ENCODE data around the gene ACOX3. TPM values are rescaled to one million over a fixed set of nuclear protein-coding genes. Genes with fewer than 3 reads are reported as not detected.

Gene ACOX3
- polyA plus RNA-seq, 1 donor (not counting 4 experiments of a cell fraction or from before 2014, with no cell fraction given): 6.7 TPM

DNA sequence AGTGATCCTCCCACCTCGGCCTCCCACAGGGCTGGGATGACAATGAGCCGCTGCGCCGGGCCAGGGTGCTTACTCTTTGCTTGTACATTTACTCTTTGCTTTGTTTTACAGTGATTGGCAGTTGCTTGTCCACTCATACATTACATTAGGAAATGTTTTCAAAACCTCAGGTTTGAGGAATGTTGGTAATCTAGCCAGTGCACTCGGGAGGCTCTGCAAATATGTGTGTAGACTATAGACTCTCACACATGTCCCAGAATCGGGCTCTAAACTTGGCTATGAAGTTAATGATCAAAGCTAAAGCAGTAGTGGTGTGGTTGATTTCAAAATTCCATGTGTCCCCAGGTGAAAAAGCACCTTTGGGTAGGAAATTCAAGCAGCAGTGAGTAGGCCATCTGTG is 20.6 kb upstream of the ACOX3 start:
- DNase-seq (ENCODE audit: low read depth, low spot score) (no peak), FAIRE-seq (no peak)
- no peak overlapping the region for H3K9ac ChIP-seq (ENCODE audit: control insufficient read depth, extremely low read depth, insufficient read depth, low read length)
- no peaks in the 10 kb centered on the region for H3K4me1 ChIP-seq (ENCODE audit: control insufficient read depth, extremely low read depth, insufficient read depth, low read length)
- dilution Hi-C loops (cut with MboI; ENCODE audit: extremely low pct_ligation_motif_present, low sequenced_read_pairs): no loop called here
- no peaks in the 10 kb centered on the region for H3K79me2 ChIP-seq (ENCODE audit: control insufficient read depth, insufficient read depth, low read length)
- TF ChIP-seq CTCF (optimal IDR thresholded peaks at IDR 0.05 in 1 of 3, IDR thresholded peaks at IDR 0.05 in 1 of 3, conservative IDR thresholded peaks at IDR 0.05 in 1 of 3; ENCODE audit: extremely low read depth in 1 of 3, insufficient read depth in 2 of 3, low read length in 3 of 3): no peak
- no peak for TF ChIP-seq EZH2 (IDR thresholded peaks at IDR 0.05; ENCODE audit: low read length)
- no peak overlapping the region for H3K4me3 ChIP-seq (ENCODE audit: control insufficient read depth in 2 of 3, extremely low read depth in 1 of 3, insufficient read depth in 2 of 3, low read depth in 1 of 3, low read length in 3 of 3)
- no peaks in the 10 kb centered on the region for H4K20me1 ChIP-seq (ENCODE audit: control insufficient read depth, extremely low read depth, insufficient read depth, low read length)
- H3K36me3 ChIP-seq (ENCODE audit: control insufficient read depth in 2 of 2, extremely low read depth in 1 of 2, insufficient read depth in 2 of 2, low read length in 2 of 2): peaks cover 24% of the 10 kb centered on the region in 2 experiments
- no peaks in the 10 kb centered on the region for H3K9me3 ChIP-seq (ENCODE audit: control insufficient read depth, low read depth, low read length)
- no peak overlapping the region for H3K27ac ChIP-seq (ENCODE audit: control insufficient read depth, insufficient read depth, low read length)
- no peaks in the 10 kb centered on the region for H3K27me3 ChIP-seq (ENCODE audit: control insufficient read depth, extremely low read depth, insufficient read depth, low read length)
- no peak overlapping the region for H3K4me2 ChIP-seq (ENCODE audit: control insufficient read depth, extremely low read depth, insufficient read depth, low read depth, low read length)
- no peaks in the 10 kb centered on the region for H3K9me1 ChIP-seq (ENCODE audit: control insufficient read depth, extremely low read depth, insufficient read depth, low read length)
- H2AFZ ChIP-seq (ENCODE audit: control insufficient read depth, low read length): no peak overlapping the region

- TF ChIP-seq EZH2 (IDR thresholded peaks at IDR 0.05; ENCODE audit: low read length) (no peak), CTCF (optimal IDR thresholded peaks at IDR 0.05 in 1 of 3, IDR thresholded peaks at IDR 0.05 in 1 of 3, conservative IDR thresholded peaks at IDR 0.05 in 1 of 3; ENCODE audit: extremely low read depth in 1 of 3, insufficient read depth in 2 of 3, low read length in 3 of 3) (no peak)
- FAIRE-seq: no peak
- Histone ChIP-seq H3K9me3 (ENCODE audit: control insufficient read depth, low read depth, low read length) (no peaks in the 10 kb centered on the region), H3K79me2 (ENCODE audit: control insufficient read depth, insufficient read depth, low read length) (no peaks in the 10 kb centered on the region), H3K9me1 (ENCODE audit: control insufficient read depth, extremely low read depth, insufficient read depth, low read length) (no peaks in the 10 kb centered on the region), H3K27me3 (ENCODE audit: control insufficient read depth, extremely low read depth, insufficient read depth, low read length) (no peaks in the 10 kb centered on the region), H3K27ac (ENCODE audit: control insufficient read depth, insufficient read depth, low read length) (no peak overlapping the region), H2AFZ (ENCODE audit: control insufficient read depth, low read length) (no peak overlapping the region), H3K4me3 (ENCODE audit: control insufficient read depth in 2 of 3, extremely low read depth in 1 of 3, insufficient read depth in 2 of 3, low read depth in 1 of 3, low read length in 3 of 3) (no peak overlapping the region), H3K9ac (ENCODE audit: control insufficient read depth, extremely low read depth, insufficient read depth, low read length) (no peak overlapping the region), H3K4me1 (ENCODE audit: control insufficient read depth, extremely low read depth, insufficient read depth, low read length) (no peaks in the 10 kb centered on the region), H3K36me3 (ENCODE audit: control insufficient read depth in 2 of 2, extremely low read depth in 1 of 2, insufficient read depth in 2 of 2, low read length in 2 of 2) (peaks cover 22 to 30% of the 10 kb centered on the region in 2 experiments), H4K20me1 (ENCODE audit: control insufficient read depth, extremely low read depth, insufficient read depth, low read length) (no peaks in the 10 kb centered on the region), H3K4me2 (ENCODE audit: control insufficient read depth, extremely low read depth, insufficient read depth, low read depth, low read length) (no peak overlapping the region)
- DNase-seq (ENCODE audit: low read depth, low spot score): no peak
- dilution Hi-C loops (cut with MboI; ENCODE audit: extremely low pct_ligation_motif_present, low sequenced_read_pairs): no loop called here
Measured at GRCh38 chr4:8459867-8460445, 19.4 kb upstream of the ACOX3 start.

Data from keratinocyte (primary cell).